Measurements from ENCODE around the gene CASQ1.
A peak's percentile ranks its signal among the peaks of the same experiment; 100 is the strongest.

DNA sequence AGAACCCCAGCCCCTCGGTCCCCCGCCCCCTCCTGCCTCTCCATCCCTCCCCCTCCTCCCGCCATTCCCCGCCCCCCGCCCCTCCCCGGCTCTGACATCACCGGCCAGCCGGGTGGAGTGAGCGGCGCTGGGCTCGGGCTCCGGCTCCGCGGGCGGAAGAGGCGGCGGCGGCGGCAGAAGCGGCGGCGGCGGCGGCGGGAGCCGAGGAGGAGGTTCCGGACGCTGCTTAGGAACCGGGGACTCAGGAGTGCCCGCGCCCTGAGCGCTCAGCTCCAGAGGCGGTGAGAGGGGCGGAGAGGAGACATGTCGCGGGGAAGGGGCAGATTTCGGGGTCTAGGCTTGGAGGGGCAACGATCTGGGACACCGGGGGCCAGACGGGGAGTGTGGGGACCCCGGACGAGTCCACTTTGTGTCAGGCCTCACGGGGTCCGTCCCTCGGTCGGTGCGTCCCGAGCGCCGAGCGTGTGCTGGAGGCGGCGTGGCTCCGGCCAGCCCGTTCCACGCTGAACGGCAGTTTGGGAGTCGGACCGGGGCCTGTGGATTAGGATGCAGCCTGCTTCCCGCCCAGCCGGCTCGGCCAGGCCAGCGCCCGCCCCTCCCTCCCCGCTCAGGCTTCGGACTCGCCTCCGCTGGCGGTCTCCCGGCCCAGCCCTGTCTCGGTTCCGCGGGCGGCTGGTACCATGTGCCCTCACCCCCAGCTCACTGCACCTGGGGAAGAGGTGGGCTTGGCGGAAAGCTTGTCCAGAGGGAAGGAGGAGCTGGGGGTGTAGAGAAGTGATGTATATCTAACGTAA, 15.1 kb downstream of the CASQ1 start, which contains the start of gene PEA15:
- TF ChIP-seq CHD2 (IDR thresholded peaks at IDR 0.05; ENCODE audit: low read depth, low read length), result no peak
- TF ChIP-seq DNMT1 (CRISPR knock-in tag; IDR thresholded peaks at IDR 0.05), result 0 out of 2 replicates have a peak, but pooled peaks have one; percentile 58
- TF ChIP-seq ZNF546 (CRISPR knock-in tag; conservative IDR thresholded peaks at IDR 0.05), result no peak
- TF ChIP-seq, protein P1, sequence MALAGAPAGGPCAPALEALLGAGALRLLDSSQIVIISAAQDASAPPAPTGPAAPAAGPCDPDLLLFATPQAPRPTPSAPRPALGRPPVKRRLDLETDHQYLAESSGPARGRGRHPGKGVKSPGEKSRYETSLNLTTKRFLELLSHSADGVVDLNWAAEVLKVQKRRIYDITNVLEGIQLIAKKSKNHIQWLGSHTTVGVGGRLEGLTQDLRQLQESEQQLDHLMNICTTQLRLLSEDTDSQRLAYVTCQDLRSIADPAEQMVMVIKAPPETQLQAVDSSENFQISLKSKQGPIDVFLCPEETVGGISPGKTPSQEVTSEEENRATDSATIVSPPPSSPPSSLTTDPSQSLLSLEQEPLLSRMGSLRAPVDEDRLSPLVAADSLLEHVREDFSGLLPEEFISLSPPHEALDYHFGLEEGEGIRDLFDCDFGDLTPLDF (CRISPR knock-in tag; IDR thresholded peaks at IDR 0.05), result 0 out of 2 replicates have a peak, but pooled peaks have one; percentile 56
- no peak for TF ChIP-seq HDAC2 (CRISPR knock-in tag; IDR thresholded peaks at IDR 0.05)
- no peak for TF ChIP-seq HMG20B (CRISPR knock-in tag; conservative IDR thresholded peaks at IDR 0.05)
- TF ChIP-seq POLR2A (IDR thresholded peaks at IDR 0.05; ENCODE audit: insufficient read depth in 1 of 2, low read depth in 2 of 2, low read length in 2 of 2), result 0 out of 4 replicates have a peak, but pooled peaks of 1 of the 2 experiments have one; percentile 46

Measured in HepG2 (cell line).